ENCODE data around the gene MYOZ3. TPM values are rescaled to one million over a fixed set of nuclear protein-coding genes. Genes with fewer than 3 reads are reported as not detected.

MYOZ3 gene
- total and polyA plus RNA-seq, 4 donors: 0.03 to 0.09 (median 0.04) TPM; not detected in 1

DNA sequence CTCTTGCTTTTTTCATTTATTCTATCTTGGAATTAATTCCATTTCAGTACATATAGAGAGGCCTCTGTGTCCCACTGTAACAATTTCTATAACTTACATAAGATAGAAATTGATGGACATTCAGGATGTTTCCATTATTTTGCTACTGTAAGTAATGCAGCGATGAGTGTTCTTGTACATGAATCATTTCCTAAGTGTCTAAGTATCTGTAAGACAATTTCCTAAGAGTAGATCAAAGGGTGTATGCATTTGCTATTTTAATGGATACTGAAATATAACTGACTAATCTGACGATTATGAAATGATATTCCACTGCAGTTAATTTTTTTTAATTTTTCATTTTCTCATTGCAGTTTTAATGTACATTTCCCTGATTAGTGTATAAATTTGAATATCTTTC lies 62.8 kb downstream of the MYOZ3 start:
- TF ChIP-seq, protein P1, sequence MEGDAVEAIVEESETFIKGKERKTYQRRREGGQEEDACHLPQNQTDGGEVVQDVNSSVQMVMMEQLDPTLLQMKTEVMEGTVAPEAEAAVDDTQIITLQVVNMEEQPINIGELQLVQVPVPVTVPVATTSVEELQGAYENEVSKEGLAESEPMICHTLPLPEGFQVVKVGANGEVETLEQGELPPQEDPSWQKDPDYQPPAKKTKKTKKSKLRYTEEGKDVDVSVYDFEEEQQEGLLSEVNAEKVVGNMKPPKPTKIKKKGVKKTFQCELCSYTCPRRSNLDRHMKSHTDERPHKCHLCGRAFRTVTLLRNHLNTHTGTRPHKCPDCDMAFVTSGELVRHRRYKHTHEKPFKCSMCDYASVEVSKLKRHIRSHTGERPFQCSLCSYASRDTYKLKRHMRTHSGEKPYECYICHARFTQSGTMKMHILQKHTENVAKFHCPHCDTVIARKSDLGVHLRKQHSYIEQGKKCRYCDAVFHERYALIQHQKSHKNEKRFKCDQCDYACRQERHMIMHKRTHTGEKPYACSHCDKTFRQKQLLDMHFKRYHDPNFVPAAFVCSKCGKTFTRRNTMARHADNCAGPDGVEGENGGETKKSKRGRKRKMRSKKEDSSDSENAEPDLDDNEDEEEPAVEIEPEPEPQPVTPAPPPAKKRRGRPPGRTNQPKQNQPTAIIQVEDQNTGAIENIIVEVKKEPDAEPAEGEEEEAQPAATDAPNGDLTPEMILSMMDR (IDR thresholded peaks at IDR 0.05; ENCODE audit: low read depth, low read length, missing input control): no peak
- TF ChIP-seq EGR1 (IDR thresholded peaks at IDR 0.05; ENCODE audit: low read depth in 2 of 2) (no peak), FOXA1 (IDR thresholded peaks at IDR 0.05) (no peak), RAD21 (IDR thresholded peaks at IDR 0.05) (no peak), RXRA (IDR thresholded peaks at IDR 0.05) (no peak), HNF4G (IDR thresholded peaks at IDR 0.05) (no peak), SP1 (IDR thresholded peaks at IDR 0.05) (no peak), YY1 (IDR thresholded peaks at IDR 0.05) (no peak), NR2F2 (IDR thresholded peaks at IDR 0.05) (no peak), HNF4A (conservative IDR thresholded peaks at IDR 0.05) (no peak), GABPA (IDR thresholded peaks at IDR 0.05 in 1 of 2, conservative IDR thresholded peaks at IDR 0.05 in 1 of 2) (no peak), FOXA2 (IDR thresholded peaks at IDR 0.05) (no peak), TAF1 (conservative IDR thresholded peaks at IDR 0.05) (no peak)
- TF ChIP-seq, protein P2, sequence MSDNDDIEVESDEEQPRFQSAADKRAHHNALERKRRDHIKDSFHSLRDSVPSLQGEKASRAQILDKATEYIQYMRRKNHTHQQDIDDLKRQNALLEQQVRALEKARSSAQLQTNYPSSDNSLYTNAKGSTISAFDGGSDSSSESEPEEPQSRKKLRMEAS (IDR thresholded peaks at IDR 0.05): no peak
- TF ChIP-seq, protein P3, sequence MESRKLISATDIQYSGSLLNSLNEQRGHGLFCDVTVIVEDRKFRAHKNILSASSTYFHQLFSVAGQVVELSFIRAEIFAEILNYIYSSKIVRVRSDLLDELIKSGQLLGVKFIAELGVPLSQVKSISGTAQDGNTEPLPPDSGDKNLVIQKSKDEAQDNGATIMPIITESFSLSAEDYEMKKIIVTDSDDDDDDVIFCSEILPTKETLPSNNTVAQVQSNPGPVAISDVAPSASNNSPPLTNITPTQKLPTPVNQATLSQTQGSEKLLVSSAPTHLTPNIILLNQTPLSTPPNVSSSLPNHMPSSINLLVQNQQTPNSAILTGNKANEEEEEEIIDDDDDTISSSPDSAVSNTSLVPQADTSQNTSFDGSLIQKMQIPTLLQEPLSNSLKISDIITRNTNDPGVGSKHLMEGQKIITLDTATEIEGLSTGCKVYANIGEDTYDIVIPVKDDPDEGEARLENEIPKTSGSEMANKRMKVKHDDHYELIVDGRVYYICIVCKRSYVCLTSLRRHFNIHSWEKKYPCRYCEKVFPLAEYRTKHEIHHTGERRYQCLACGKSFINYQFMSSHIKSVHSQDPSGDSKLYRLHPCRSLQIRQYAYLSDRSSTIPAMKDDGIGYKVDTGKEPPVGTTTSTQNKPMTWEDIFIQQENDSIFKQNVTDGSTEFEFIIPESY (IDR thresholded peaks at IDR 0.05): no peak
- TF ChIP-seq, protein P4, sequence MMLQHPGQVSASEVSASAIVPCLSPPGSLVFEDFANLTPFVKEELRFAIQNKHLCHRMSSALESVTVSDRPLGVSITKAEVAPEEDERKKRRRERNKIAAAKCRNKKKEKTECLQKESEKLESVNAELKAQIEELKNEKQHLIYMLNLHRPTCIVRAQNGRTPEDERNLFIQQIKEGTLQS (IDR thresholded peaks at IDR 0.05): no peak
- TF ChIP-seq, protein P5, sequence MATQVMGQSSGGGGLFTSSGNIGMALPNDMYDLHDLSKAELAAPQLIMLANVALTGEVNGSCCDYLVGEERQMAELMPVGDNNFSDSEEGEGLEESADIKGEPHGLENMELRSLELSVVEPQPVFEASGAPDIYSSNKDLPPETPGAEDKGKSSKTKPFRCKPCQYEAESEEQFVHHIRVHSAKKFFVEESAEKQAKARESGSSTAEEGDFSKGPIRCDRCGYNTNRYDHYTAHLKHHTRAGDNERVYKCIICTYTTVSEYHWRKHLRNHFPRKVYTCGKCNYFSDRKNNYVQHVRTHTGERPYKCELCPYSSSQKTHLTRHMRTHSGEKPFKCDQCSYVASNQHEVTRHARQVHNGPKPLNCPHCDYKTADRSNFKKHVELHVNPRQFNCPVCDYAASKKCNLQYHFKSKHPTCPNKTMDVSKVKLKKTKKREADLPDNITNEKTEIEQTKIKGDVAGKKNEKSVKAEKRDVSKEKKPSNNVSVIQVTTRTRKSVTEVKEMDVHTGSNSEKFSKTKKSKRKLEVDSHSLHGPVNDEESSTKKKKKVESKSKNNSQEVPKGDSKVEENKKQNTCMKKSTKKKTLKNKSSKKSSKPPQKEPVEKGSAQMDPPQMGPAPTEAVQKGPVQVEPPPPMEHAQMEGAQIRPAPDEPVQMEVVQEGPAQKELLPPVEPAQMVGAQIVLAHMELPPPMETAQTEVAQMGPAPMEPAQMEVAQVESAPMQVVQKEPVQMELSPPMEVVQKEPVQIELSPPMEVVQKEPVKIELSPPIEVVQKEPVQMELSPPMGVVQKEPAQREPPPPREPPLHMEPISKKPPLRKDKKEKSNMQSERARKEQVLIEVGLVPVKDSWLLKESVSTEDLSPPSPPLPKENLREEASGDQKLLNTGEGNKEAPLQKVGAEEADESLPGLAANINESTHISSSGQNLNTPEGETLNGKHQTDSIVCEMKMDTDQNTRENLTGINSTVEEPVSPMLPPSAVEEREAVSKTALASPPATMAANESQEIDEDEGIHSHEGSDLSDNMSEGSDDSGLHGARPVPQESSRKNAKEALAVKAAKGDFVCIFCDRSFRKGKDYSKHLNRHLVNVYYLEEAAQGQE (IDR thresholded peaks at IDR 0.05): no peak
- no peaks in the 10 kb centered on the region for H3K27me3 ChIP-seq (ENCODE audit: control insufficient read depth in 4 of 4, insufficient read depth in 4 of 4, low read length in 3 of 4)
- no peak overlapping the region for H3K4me3 ChIP-seq (ENCODE audit: low read depth in 1 of 3, low read length in 3 of 3)
- H3K36me3 ChIP-seq (ENCODE audit: control insufficient read depth in 4 of 4, insufficient read depth in 3 of 4, low read depth in 1 of 4, low read length in 3 of 4): peaks cover 8 to 71% (median 52%) of the 10 kb centered on the region in 4 donors
- 92% methylated on average over 2 of the region's 2 CpGs for WGBS
- no peak for DNase-seq (ENCODE audit: low spot score)
- no peak overlapping the region for H3K27ac ChIP-seq (ENCODE audit: low read depth in 1 of 2, low read length in 2 of 2)
- H3K9ac ChIP-seq (ENCODE audit: low read depth in 1 of 2, low read length in 2 of 2): no peak overlapping the region
- H3K9me3 ChIP-seq (ENCODE audit: control insufficient read depth in 4 of 4, low read length in 3 of 4): no peaks in the 10 kb centered on the region
- H3K4me1 ChIP-seq (ENCODE audit: control insufficient read depth in 4 of 4, insufficient read depth in 4 of 4, low read length in 3 of 4): no peaks in the 10 kb centered on the region

Other genes starting within 250 kb of the MYOZ3 start
- gene CD74, start 248.3 kb upstream of the MYOZ3 start, total RNA-seq: 100 to 1,000 TPM; 176 to 214 TPM
- gene CD74, start 248.3 kb upstream of the MYOZ3 start, polyA plus RNA-seq: 100 to 1,000 TPM; 299 to 327 TPM
- 100 to 1,000 TPM; 822 to 948 TPM for gene RPS14, start 211.5 kb upstream of the MYOZ3 start, total RNA-seq
- 100 to 1,000 TPM; 609 to 956 TPM for gene RPS14, start 211.5 kb upstream of the MYOZ3 start, polyA plus RNA-seq
- gene NDST1, start 153.1 kb upstream of the MYOZ3 start, total RNA-seq: 100 to 1,000 TPM in 1 of 2 donors, 10 to 100 TPM in 1; 39.5 to 103 TPM
- gene NDST1, start 153.1 kb upstream of the MYOZ3 start, polyA plus RNA-seq: 10 to 100 TPM; 10.3 to 38.5 TPM
- gene SYNPO, start 20.6 kb upstream of the MYOZ3 start, total RNA-seq: 10 to 100 TPM in 1 of 2 donors, 1 to 10 TPM in 1; 1.1 to 17.5 TPM
- 10 to 100 TPM in 1 of 2 donors, 1 to 10 TPM in 1; 3.9 to 36.6 TPM for gene SYNPO, start 20.6 kb upstream of the MYOZ3 start, polyA plus RNA-seq
- gene RBM22, start 39.8 kb downstream of the MYOZ3 start, total RNA-seq: 10 to 100 TPM; 13.7 to 19.7 TPM
- gene RBM22, start 39.8 kb downstream of the MYOZ3 start, polyA plus RNA-seq: 10 to 100 TPM; 10.7 to 10.9 TPM
- gene DCTN4, start 97.8 kb downstream of the MYOZ3 start, total RNA-seq: 10 to 100 TPM; 28.6 to 29.6 TPM
- gene DCTN4, start 97.8 kb downstream of the MYOZ3 start, polyA plus RNA-seq: 10 to 100 TPM; 10.3 to 11.8 TPM
- gene SMIM3, start 117.5 kb downstream of the MYOZ3 start, total RNA-seq: 1 to 10 TPM; 3.9 to 5.7 TPM
- gene SMIM3, start 117.5 kb downstream of the MYOZ3 start, polyA plus RNA-seq: 1 to 10 TPM; 3.0 to 3.3 TPM
- gene IRGM, start 185.3 kb downstream of the MYOZ3 start, total RNA-seq: under 1 TPM in 1 of 2 donors, not detected in 1; 0.08 TPM
- under 1 TPM in 1 of 2 donors, not detected in 1; 0.02 TPM for gene IRGM, start 185.3 kb downstream of the MYOZ3 start, polyA plus RNA-seq
- under 1 TPM; 0.59 to 0.84 TPM for gene ZNF300, start 243.7 kb downstream of the MYOZ3 start, total RNA-seq
- under 1 TPM; 0.28 to 0.53 TPM for gene ZNF300, start 243.7 kb downstream of the MYOZ3 start, polyA plus RNA-seq

Data from liver (tissue), 9 donors.